Peyer's patch (tissue), 4 donors: ENCODE data around the gene KLF3.

Source experiments
- CTCF ChIP-seq, 6 experiments: fragments of 450-650 bp in 4 of 6; fragments of 200-600 bp in 2 of 6; sonication (generic) in 1 of 6; IDR thresholded peaks; one replicate each; pipeline ENCODE4 v1.5.1; 2017 to 2019; ENCODE audit warnings: antibody characterized with exemption in 6 of 6, mild to moderate bottlenecking in 3 of 6, moderate library complexity in 1 of 6
- POLR2A ChIP-seq, 2 donors: fragments of 450-650 bp; IDR thresholded peaks; one replicate each; pipeline ENCODE4 v1.5.1; 2017; ENCODE audit warnings: antibody characterized with exemption in 2 of 2, mild to moderate bottlenecking in 2 of 2, moderate library complexity in 2 of 2

GRCh38 chr4:38621831-38622230 lies 42.2 kb upstream of the KLF3 start:
- no peak for TF ChIP-seq CTCF (IDR thresholded peaks at IDR 0.05)
- TF ChIP-seq POLR2A (IDR thresholded peaks at IDR 0.05) = no peak
